Lower leg skin (tissue), 3 donors: ENCODE measurements around the gene PROKR2.

Source experiments
- POLR2A ChIP-seq, 2 donors: fragments of 450-650 bp; IDR thresholded peaks; one replicate each; pipeline ENCODE4 v1.6.1; 2016 to 2017; ENCODE audit warnings: antibody characterized with exemption in 2 of 2, mild to moderate bottlenecking in 1 of 2, moderate library complexity in 1 of 2
- TF ChIP-seq, protein P1 (sequence below), 3 donors: fragments of 450-650 bp; IDR thresholded peaks; one replicate each; pipeline ENCODE4 v1.5.1; 2016; ENCODE audit warnings: antibody characterized with exemption in 3 of 3, mild to moderate bottlenecking in 3 of 3, moderate library complexity in 2 of 3

DNA sequence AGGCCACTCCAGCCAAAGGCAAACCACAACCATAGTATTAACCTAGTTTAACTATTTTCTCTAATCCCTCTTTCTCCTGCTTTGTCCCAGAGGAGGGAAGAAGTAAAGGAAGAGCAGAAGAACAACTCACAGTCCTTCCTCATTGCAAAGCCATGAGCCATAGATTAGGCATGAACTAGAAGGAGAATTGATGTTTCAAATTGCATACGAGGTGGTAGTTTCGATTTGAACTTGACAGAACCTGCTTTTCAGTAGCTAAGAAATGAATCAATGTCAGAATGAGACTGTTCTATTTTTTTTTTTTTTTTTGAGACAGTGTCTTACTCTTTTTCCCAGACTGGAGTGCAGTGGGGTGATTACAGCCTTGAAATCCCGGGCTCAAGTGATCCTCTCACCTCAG, 48.3 kb downstream of the PROKR2 start:
- TF ChIP-seq, protein P1, sequence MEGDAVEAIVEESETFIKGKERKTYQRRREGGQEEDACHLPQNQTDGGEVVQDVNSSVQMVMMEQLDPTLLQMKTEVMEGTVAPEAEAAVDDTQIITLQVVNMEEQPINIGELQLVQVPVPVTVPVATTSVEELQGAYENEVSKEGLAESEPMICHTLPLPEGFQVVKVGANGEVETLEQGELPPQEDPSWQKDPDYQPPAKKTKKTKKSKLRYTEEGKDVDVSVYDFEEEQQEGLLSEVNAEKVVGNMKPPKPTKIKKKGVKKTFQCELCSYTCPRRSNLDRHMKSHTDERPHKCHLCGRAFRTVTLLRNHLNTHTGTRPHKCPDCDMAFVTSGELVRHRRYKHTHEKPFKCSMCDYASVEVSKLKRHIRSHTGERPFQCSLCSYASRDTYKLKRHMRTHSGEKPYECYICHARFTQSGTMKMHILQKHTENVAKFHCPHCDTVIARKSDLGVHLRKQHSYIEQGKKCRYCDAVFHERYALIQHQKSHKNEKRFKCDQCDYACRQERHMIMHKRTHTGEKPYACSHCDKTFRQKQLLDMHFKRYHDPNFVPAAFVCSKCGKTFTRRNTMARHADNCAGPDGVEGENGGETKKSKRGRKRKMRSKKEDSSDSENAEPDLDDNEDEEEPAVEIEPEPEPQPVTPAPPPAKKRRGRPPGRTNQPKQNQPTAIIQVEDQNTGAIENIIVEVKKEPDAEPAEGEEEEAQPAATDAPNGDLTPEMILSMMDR (IDR thresholded peaks at IDR 0.05) = no peak
- TF ChIP-seq POLR2A (IDR thresholded peaks at IDR 0.05) = no peak
